HepG2 (cell line): ENCODE data around the gene FKBP10. TPM values are rescaled to one million over a fixed set of nuclear protein-coding genes. Genes with fewer than 3 reads are reported as not detected.

ENCODE experiments used
- ATF7 ChIP-seq, 2 experiments: fragments of 450-650 bp in 1 of 2; sonication (generic) in 1 of 2; formaldehyde crosslinking in 1 of 2; IDR thresholded peaks; 2 replicates each; pipeline versions ENCODE4 v1.4.0 to v1.6.1; 2016 to 2020; ENCODE audit warnings: antibody characterized with exemption in 1 of 2, mild to moderate bottlenecking in 1 of 2, missing genetic modification reagents in 1 of 2
- CENPT ChIP-seq: sonication (generic); formaldehyde crosslinking; IDR thresholded peaks from 2 replicates; pipeline ENCODE4 v1.8.0; 2022; ENCODE audit warnings: low read depth, mild to moderate bottlenecking, moderate library complexity, missing genetic modification reagents
- ELF4 ChIP-seq: sonication (generic); formaldehyde crosslinking; IDR thresholded peaks from 2 replicates; pipeline ENCODE4 v1.5.0; 2020; ENCODE audit warnings: missing genetic modification reagents, mild to moderate bottlenecking, moderate library complexity, borderline replicate concordance
- KDM2A ChIP-seq: sonication (generic); formaldehyde crosslinking; IDR thresholded peaks from 2 replicates; pipeline ENCODE4 v1.4.0; 2020; ENCODE audit warnings: low read depth, missing genetic modification reagents, borderline replicate concordance
- MAZ ChIP-seq, 2 experiments: sonication (generic) in 1 of 2; formaldehyde crosslinking in 1 of 2; IDR thresholded peaks; 2 replicates each; pipeline versions ENCODE4 v1.5.0 to v1.6.1; 2012 to 2020; ENCODE audit warnings: low read depth in 2 of 2, mild to moderate bottlenecking in 2 of 2, borderline replicate concordance in 1 of 2, improper control_type of control experiment in 1 of 2, low read length in 1 of 2, missing genetic modification reagents in 1 of 2, moderate library complexity in 1 of 2
- POLR2AphosphoS5 ChIP-seq: IDR thresholded peaks from 2 replicates; pipeline ENCODE4 v1.6.1; 2012; ENCODE audit warnings: low read depth, low read length
- RNF2 ChIP-seq: fragments of 450-650 bp; conservative IDR thresholded peaks from 2 replicates; pipeline ENCODE4 v1.6.1; 2016; ENCODE audit warnings: low read depth
- SP4 ChIP-seq: sonication (generic); formaldehyde crosslinking; IDR thresholded peaks from 2 replicates; pipeline ENCODE4 v1.8.1; 2023; ENCODE audit warnings: mild to moderate bottlenecking, missing genetic modification reagents
- STAG1 ChIP-seq: sonication (generic); formaldehyde crosslinking; IDR thresholded peaks from 2 replicates; pipeline ENCODE4 v1.4.0; 2020; ENCODE audit warnings: missing genetic modification reagents
- TERF1 ChIP-seq: sonication (generic); formaldehyde crosslinking; IDR thresholded peaks from 2 replicates; pipeline ENCODE4 v1.8.0; 2022; ENCODE audit warnings: mild to moderate bottlenecking, missing genetic modification reagents, moderate library complexity
- ZHX2 ChIP-seq, 2 experiments: sonication (generic) in 1 of 2; formaldehyde crosslinking in 1 of 2; IDR thresholded peaks; 2 replicates each; pipeline versions ENCODE4 v1.6.1 to v1.9.0; 2014 to 2022; ENCODE audit warnings: antibody characterized with exemption in 1 of 2, borderline replicate concordance in 1 of 2, inconsistent platforms in 1 of 2, low read depth in 1 of 2, missing genetic modification reagents in 1 of 2
- ZNF446 ChIP-seq: sonication (generic); formaldehyde crosslinking; IDR thresholded peaks from 2 replicates; pipeline ENCODE4 v1.5.0; 2020; ENCODE audit warnings: mild to moderate bottlenecking, missing genetic modification reagents
- ZNF556 ChIP-seq: sonication (generic); formaldehyde crosslinking; IDR thresholded peaks from 2 replicates; pipeline ENCODE4 v1.4.0; 2020; ENCODE audit warnings: mild to moderate bottlenecking, missing genetic modification reagents, borderline replicate concordance
- ZNF563 ChIP-seq: sonication (generic); formaldehyde crosslinking; IDR thresholded peaks from 2 replicates; pipeline ENCODE4 v1.8.0; 2022; ENCODE audit warnings: mild to moderate bottlenecking, moderate library complexity, missing genetic modification reagents
- ZNF564 ChIP-seq: sonication (generic); formaldehyde crosslinking; IDR thresholded peaks from 2 replicates; pipeline ENCODE4 v1.8.1; 2023; ENCODE audit warnings: mild to moderate bottlenecking, missing genetic modification reagents
- ZNF598 ChIP-seq: sonication (generic); formaldehyde crosslinking; IDR thresholded peaks from 2 replicates; pipeline ENCODE4 v1.5.1; 2020; ENCODE audit warnings: mild to moderate bottlenecking, missing genetic modification reagents, borderline replicate concordance
- ZSCAN22 ChIP-seq: sonication (generic); formaldehyde crosslinking; IDR thresholded peaks from 2 replicates; pipeline ENCODE4 v1.4.0; 2020; ENCODE audit warnings: mild to moderate bottlenecking, missing genetic modification reagents
- polyA plus RNA-seq, 8 experiments: library from polyadenylated mRNA; depleted of rRNA in 3 of 8; stranded (reverse) in 7 of 8; unstranded in 1 of 8; fragments of >200 nt; fragmentation: Illumina TruSeq in 4 of 8; extraction: Trizol in 4 of 8; gene quantifications; 2 replicates each; pipeline versions ENCODE4 v1.2.1 to v1.2.3, GENCODE V29; 2011 to 2016; ENCODE audit warnings: low read depth in 4 of 8, missing spikeins in 1 of 8, mixed read lengths in 1 of 8; ENCODE audit not compliant: insufficient read depth in 1 of 8
- total RNA-seq, 5 experiments: library from RNA; depleted of rRNA; stranded (reverse); fragments of >200 nt; fragmentation: Illumina TruSeq; extraction: Trizol; gene quantifications; 2 replicates each; pipeline ENCODE4 v1.2.3, GENCODE V29; 2016; ENCODE audit warnings: low read depth in 1 of 5
- TF ChIP-seq, protein P1 (sequence below): sonication (generic); formaldehyde crosslinking; IDR thresholded peaks from 2 replicates; pipeline ENCODE4 v1.4.0; 2020; ENCODE audit warnings: missing genetic modification reagents

FKBP10 gene
- total and polyA plus RNA-seq, 2 of the 13 experiments (the other 11 are each of a cell fraction or from before 2014, with no cell fraction given) = 149 to 573 TPM

DNA sequence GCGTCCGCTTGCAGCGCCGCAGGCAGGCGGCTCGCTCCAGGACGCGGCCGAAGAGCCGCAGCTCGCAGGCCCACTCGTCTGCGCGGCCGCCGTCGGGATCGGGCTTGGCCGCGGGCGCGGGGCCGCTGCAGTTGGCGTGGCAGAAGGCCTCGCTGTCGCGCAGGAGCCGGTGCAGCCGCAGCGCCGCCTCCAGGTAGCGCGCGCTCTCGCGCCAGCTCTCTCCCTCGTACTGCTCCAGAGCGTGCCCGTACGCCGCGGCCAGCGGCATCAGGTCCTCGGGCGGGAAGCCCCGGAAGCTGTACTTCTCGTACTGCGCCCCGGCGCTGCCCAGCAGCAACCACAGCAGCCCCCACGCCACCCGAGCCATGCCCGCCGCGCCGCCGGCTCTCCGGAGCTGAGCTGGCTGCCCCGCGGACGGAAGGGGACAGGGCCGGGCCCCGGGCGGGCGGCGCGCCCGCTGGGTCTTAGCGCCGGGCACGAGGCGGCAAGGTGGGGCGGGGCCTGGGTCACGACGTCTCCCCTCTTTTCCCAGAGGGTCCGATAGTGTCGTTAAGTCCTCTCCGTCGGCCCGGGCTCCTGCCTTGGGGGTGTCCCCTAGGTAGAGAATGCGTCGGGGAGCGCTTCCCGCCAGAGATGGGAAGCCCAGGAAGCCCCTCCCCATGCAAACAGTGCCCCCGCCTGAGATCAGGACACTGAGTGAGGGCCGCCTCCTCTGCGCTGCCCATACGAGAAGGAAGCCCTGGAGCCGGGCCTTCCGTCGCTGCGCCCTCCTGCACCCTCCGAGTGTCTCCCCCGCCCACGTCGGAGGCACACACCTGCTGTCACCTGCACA is 1.0 kb upstream of the FKBP10 start, which contains the start of gene P3H4 (continued):
- TF ChIP-seq ZHX2 (IDR thresholded peaks at IDR 0.05; ENCODE audit: low read depth) (no peak), ZHX2 (CRISPR knock-in tag; IDR thresholded peaks at IDR 0.05; ENCODE audit: borderline replicate concordance) (peak; percentile 93), ZNF556 (CRISPR knock-in tag) (peak; percentile 89), ZNF564 (CRISPR knock-in tag) (no peak; the same call in 1 of the 2 replicates), ZNF563 (CRISPR knock-in tag) (peak; percentile 95), SP4 (CRISPR knock-in tag) (no peak), TERF1 (CRISPR knock-in tag) (peak; percentile 82; the same call in 1 of the 2 replicates), ZNF598 (CRISPR knock-in tag) (0 out of 2 replicates have a peak, but pooled peaks have one; percentile 38), ZNF446 (CRISPR knock-in tag) (peak; percentile 95), ATF7 (IDR thresholded peaks at IDR 0.05) (no peak), ATF7 (CRISPR knock-in tag; IDR thresholded peaks at IDR 0.05) (peak; percentile 9; the same call in 1 of the 2 replicates), ELF4 (CRISPR knock-in tag) (0 out of 2 replicates have a peak, but pooled peaks have one; percentile 61), KDM2A (CRISPR knock-in tag) (peak; percentile 65), RNF2 (peak; percentile 91), STAG1 (CRISPR knock-in tag) (peak; percentile 65), CENPT (CRISPR knock-in tag) (no peak; the same call in 1 of the 2 replicates), ZSCAN22 (CRISPR knock-in tag) (no peak), POLR2AphosphoS5 (peak; percentile 59), MAZ (IDR thresholded peaks at IDR 0.05; ENCODE audit: borderline replicate concordance, low read depth, low read length) (peak; percentile 87; the same call in 1 of the 2 replicates), MAZ (CRISPR knock-in tag; IDR thresholded peaks at IDR 0.05; ENCODE audit: low read depth) (peak; percentile 84; the same call in 1 of the 2 replicates)
- TF ChIP-seq, protein P1, sequence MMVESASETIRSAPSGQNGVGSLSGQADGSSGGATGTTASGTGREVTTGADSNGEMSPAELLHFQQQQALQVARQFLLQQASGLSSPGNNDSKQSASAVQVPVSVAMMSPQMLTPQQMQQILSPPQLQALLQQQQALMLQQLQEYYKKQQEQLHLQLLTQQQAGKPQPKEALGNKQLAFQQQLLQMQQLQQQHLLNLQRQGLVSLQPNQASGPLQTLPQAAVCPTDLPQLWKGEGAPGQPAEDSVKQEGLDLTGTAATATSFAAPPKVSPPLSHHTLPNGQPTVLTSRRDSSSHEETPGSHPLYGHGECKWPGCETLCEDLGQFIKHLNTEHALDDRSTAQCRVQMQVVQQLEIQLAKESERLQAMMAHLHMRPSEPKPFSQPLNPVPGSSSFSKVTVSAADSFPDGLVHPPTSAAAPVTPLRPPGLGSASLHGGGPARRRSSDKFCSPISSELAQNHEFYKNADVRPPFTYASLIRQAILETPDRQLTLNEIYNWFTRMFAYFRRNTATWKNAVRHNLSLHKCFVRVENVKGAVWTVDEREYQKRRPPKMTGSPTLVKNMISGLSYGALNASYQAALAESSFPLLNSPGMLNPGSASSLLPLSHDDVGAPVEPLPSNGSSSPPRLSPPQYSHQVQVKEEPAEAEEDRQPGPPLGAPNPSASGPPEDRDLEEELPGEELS (CRISPR knock-in tag) = no peak
